NCI-H1694 (cell line): ENCODE results near the gene MAK.
"Not testable (repeated sequence)": the region's sequence is repeated elsewhere in the genome, so short reads cannot be mapped to it uniquely, and the experiment has no call there.

Experiments
- DNase-seq: peaks from one replicate; lab custom pipeline; 2025; lab: John Stamatoyannopoulos, UW

MAK gene

DNA sequence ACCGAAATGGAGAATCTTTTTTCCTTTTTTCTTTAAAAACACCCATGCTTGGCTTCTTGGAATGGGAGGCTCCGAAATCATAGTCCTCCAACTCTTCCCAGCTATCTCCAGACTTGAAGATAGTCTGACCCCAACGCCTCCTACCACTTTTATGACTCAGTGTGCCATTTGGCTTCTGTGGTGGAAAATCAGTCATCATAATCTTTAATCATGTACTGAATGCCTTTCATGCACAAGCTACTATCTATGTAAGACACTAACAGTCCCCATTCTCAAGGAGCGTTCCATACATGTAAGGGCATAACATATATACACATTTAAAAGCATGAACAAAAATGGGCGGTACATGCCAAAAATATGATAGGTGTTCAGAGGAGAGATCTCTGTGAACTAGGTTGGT lies 46.7 kb downstream of the MAK start:
- no peak for DNase-seq

DNA sequence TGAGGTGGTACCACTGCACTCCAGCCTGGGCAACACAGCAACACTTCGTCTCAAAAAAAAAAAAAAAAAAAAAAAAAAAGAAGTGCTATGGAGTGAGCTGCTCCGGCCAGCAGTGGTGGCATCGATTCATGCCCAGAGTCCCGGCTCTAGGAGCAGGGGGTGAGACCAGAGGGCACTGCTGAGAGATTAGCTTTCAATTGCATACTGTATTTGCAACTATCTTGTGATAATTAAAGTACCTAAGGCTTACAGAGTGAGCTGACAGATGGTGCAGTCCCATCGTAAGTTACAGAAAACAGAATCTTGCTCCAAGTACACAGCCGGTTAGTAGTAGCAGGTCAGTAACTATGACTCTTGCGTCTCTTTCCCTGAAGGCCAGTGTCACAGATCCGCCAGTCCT lies 59.3 kb downstream of the MAK start:
- DNase-seq = no peak

DNA sequence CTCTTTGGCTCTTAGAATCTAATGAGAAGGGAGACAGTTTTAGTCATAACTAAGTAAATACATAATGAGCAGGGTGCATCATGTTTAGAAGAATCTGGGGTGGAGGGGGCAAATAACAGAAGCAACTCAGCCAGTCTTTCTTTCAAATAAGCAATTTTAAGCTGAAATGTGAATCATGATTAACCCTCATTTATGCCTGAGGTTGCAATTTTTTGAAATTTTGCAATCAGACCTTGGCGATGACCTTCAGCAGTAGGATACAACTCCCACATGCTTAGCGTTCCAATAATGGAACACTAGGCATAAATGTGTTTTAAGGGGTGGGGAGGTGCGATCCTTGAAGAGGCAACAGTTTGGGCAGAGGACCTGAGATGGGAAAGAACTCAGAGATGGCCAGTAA lies 60.1 kb downstream of the MAK start:
- DNase-seq = no peak

DNA sequence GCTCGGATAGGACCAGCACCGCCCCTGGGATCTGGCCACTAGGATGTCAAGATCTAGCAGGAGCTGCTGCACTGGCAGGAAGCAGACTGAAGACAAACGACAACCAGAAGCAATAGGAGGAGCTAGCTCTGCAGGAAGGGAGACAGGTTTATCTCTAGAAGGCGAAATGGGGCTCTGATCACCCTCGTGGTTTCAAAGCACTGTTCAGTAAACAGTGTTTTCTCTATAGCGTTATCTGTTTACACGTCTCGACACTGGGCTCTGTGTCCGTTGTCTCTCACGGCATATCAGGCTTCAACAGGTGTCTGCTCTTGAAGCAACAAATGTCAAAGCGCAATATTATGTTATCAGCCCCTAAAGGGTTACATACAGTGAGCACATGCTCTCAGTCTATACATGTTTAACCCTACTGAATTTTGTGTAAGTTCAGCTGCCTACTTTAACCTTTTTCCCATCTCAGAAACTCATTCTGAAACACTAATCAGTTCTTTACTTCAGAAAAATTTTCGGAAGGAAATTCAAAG lies 66.9 kb downstream of the MAK start:
- DNase-seq = no peak

DNA sequence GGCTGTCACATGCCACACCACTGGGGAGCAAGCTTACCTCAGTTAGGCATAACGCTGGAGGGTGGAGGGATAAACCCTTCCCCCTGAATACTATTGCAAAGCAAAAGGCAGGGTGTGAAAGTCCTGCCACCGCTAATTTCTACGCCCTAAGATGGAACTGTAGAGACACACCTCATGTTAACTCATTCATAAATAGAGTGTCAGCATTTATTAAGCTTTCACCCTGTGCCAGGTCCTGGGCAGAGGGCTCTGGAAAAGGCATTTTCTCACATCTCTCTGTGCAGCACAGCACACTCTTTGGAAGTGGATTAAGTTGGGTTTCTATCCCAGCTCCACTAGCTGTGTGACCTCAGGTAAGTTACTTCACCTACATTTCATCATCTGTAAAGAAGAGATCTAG lies 68.9 kb downstream of the MAK start:
- DNase-seq = no peak

DNA sequence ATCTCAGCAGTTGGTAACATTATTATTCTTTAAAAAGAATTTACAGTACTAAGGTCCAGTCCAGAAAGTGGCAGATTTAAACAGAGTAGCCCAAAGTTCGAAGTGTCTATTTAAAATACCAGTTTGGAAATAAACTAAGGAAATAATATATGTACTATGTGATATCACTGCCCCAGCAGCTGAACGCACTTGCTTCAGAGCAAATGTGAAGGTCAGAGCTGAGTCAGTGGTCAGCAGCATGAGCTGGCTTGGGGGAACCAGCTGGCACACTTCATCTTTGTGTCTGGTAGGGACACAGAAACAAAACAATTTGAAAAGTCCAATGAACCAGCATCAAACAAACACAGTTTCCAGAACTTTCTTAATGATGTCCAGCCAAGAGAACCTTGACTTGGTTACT lies 75.3 kb downstream of the MAK start:
- no peak for DNase-seq

DNA sequence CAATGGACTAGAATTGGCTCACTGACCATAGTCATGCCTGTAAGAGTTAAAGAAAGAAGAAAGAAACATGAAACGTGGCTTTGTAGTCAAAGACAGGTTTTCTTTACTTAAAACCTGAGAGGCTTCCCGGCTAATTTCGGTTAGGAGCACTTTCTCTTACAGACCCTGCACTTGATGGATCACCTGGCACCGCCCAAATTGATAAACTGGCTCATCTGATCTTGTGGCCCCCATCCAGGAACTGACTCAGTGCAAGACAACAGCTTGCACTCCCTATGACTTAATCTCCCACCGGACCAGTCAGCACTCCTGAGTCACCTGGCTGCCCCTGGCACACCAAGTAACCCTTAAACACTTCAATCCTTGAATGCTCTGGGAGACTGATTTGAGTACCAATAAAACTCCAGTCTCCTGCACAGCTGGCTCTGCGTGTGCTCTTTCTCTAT lies 78.4 kb downstream of the MAK start:
- no peak for DNase-seq

DNA sequence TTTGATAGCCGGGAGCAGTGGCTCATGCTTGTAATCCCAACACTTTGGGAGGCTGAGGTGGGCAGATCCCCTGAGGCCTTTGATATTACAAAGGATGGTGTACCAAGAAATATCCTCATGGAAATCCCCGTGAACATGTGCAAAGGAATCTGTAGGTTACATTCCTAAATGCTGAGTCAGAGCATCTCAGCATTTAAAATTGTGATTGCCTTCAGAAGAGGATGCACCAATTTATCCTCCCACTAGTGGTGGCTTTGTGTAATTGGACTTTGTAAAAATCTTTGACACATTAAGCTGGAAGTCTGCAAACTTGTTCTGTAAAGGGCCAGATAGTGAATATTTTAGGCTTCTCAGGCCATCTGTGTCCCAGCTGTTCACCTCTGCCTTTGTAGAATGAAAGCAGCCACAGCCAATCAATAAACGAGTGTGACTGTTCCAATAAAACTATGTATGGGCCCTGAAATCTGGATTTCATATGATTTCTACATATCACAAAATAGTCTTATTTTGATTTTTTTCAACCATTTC lies 79.0 kb downstream of the MAK start:
- peak; percentile 35 for DNase-seq

DNA sequence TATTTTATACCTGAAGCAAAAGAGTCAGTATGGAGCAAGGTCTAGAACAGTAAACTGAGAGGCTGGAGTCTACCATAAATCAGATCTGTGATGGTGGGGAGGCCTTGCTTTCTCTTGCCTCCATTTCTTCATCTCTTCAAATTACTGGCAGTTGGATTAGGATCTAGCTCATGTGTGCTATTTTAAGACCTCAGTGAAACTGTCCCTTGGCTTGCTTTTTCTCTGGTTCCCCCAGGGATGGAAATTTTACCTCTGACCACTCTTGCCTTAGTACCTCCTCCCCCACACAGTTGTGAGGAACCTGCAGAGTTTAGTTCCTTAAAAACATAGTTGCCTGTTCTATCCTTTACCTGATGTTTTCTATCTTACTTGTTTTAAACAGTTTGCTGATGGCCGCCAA lies 82.3 kb downstream of the MAK start:
- no peak for DNase-seq

DNA sequence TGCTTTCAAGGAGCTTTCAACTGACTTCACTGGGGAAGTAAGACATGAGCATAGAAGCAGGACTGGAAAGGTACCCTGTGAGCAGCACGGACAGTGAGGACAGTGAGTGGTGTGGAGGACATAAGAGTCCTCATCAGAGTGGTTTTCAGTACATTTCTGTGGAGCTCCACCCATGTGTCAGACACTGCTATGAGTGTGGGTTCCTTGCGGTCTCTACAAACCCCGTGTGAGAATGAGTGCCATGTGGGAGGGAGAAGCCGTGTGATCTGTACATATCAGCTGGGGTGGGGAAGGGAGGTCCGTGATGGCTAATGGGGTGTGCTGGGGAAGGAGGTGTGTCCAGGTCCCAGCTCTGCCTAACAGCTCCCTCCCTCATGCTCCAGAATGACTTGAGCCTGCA lies 86.6 kb downstream of the MAK start:
- not testable (repeated sequence) for DNase-seq

DNA sequence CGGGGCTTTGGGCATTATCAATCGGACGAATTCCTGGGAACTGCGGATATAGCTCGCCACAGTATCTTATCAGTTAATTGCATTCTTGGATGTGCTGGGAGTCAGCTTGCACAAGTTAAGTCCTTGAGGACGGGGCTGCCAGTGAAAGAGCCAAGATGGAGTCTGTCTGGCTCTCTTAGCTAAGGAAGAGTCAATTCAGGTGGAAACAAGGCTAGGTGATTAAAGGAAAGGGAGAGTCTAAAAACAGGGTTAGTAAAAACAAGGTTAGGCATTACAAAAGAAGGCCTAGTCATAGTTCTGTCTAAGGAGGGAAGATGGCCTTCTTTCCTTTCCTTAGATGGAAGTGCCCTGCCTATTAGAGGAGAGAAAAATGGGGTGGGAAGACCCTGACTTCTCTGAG lies 87.8 kb downstream of the MAK start:
- not testable (repeated sequence) for DNase-seq

DNA sequence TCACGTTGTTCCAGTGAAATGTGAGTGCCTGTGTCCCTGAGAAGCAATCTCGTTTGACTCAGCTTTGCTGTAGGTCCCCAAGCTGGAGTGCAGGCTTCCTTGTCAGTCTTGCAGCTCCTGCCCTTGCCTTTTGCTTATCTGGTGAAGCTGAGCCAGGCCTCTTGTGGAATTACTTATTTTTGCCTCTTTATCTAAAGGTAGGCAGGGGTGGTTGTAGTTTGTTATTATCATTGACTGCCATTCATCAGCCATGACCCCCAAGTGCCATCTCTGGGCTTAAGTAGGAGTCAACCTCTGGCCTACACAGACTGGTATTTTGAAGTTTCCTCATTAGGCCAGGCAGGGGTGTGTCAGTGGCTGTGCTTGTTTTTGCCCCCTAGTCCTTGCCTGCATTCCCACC lies 88.6 kb downstream of the MAK start:
- DNase-seq = no peak

DNA sequence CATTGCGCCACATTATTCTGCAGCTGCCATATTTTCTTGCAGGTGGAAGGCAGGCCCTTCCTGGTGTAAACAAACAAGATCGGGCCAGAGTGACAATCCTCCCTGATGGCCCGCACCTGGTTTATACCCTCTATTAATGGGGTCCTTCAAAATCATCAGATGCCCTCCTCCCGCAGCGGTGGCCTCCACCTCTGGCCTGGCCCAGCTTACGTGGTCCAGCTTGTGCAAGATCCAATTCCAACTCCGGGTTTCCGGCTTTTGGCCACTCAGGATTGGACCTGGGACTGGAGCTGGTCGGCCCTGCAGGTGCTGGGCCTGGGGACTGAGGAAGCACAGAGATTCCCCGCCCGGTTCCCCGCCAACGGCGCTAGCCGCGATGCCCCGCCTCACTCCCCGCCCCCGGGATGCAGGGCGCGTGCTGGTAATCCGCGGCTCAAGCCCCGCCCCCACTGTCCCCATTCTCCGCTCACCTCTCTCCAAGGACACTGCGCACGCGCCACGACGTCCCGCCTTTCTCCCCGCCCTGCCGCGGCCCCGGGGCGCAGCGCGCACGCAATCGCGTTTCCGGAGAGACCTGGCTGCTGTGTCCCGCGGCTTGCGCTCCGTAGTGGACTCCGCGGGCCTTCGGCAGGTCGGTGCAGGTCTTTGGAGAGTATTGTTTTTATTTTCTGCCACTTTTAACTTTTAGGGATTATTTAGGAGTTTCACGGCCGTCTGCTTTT lies 90.9 kb downstream of the MAK start, which contains the start of gene TMEM14B:
TSS of gene TMEM14B (plus strand) at position 555 of the 722 bp plus-strand sequence. CDS start 1,441 bp downstream, outside the sequence.
- DNase-seq = peak; percentile 98

DNA sequence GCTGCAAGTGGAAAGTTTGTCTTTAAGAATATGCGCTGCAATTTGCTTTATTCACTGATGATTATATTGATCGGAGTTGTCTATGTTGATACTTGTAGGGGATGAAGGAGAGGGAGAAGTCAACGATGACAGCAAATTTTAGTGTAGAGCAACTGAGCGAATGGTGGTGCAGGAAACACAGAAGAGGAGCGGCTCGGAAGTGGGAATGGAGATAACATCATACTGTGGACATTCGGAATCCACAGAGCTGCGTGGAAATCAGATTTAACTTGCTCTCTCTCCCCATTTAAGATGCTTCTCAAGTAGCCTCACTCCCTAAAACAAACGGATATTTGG lies 91.5 kb downstream of the MAK start:
- no peak for DNase-seq

DNA sequence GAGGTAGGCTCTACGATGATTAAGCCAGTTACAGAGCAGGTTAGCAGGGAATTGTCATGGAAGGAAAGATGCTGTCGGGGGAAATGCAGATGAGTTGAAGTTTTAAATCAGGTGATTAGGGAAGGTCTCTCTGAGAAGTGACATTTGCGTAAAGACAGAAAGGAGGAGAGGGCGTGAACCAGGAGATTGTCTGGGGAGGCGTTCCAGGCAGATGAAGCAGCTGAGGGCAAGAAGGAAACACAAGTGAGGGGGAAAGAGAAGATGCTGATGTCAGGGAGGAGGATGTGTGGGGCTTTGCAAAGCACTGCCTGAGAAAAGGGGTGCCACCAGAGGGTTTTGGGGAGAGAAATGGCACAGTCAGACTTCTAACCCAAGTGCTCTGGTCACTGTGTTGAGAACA lies 93.2 kb downstream of the MAK start:
- DNase-seq = no peak

DNA sequence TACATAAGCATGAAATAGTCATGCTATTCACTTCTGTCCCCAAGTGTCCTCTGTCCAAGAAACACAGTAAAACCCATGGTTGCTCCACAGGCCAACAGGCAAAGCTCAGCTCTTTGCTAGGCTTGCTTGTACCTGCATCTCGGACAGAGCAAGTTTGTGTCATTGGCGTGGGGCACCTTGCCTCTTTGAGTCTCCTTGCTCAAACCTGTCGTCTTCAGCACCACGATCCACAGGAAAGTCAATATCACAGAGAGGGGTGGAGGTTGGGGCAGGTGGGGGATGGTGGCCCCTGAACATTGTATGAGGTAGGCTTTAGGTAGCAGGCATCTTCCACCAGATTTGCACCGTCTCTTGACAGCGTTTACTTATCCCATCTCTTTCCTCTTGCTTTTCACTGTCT lies 94.8 kb downstream of the MAK start:
- no peak for DNase-seq

DNA sequence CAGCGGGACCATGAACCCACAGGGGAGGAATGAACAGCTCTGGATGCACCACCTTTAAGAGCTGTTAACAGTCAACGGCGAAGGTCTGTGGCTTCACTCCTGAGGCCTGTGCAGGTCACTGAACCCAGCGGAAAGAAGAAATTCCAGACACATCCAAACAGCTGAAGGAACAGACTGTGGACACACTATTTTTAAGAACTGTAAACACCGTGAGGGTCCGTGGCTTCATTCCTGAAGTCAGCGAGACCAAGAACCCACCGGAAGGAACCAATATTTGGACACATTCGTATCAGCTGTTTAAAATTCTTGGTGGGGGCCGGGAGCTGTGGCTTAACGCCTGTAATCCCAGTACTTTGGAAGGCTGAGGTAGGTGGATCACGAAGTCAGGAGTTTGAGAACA lies 96.1 kb downstream of the MAK start:
- DNase-seq = no peak

DNA sequence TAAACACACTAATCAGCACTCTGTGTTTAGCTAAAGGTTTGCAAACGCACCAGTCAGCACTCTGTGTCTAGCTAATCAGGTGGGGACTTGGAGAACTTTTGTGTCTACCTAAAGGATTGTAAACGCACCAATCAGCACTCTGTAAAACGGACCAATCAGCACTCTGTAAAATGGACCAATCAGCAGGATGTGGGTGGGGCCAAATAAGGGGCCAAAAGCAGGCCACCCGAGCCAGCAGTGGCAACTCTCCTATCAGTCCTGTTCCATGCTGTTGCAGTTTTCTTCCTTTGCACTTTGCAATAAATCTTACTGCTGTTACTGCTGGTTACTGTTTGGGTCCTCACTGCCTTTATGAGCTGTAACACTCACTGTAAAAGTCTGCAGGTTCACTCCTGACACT lies 96.7 kb downstream of the MAK start:
- not testable (repeated sequence) for DNase-seq

DNA sequence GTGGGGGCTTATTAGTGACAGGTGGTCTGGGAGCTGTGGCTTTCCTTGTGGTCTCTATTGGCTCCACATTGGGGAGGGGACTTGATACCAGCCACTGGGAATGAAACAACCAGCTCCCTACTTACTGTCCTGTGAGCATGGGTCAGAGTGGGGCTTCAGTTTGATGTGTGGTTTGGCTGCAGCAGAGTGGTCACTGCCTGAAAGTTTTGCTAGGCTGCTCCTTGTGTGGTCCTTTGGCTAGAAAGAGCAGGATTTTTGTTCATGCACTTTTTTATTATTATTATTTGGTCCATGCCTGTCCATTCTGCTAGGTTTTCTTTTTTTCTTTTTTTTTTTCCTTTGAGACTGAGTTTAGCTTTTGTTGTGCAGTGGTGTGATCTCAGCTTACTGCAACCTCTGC lies 98.3 kb downstream of the MAK start:
- no peak for DNase-seq

DNA sequence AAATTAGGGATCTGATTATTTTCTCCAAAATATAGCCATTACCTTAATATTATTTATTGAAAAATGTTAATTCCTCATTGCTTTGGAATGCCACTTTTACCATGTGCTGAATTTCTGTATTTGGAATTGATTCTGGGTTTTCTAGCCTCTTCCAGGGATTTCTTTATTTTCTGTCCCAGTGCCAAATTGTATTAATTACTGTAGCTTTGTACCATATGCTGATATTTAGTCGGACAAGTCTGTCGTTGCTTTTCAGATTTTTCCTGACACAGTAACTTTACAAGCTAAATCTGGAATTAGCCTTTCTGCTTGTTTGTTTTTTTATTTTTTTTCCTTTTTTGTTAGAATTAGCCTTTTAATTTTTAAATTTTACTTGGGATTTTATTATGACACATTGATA lies 101.6 kb downstream of the MAK start:
- DNase-seq = peak; percentile 14

DNA sequence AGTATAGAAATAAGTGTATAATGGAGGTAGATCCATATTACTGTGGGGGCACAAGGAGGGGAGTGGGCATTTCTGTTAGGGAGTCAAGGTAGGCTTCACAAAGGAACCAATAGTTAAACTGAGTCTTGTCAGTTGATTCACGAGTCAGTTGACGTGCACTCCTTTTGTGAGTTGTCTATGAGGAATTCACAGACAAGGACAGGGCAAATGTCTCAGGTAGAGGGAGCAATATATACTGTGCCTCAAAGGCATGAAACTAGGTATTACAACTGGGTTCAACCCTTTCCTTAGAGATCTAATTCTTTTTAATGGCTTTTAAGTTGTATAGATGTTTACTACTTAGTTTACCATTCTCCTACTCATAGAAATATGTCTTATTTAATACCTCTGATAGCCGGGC lies 104.5 kb downstream of the MAK start:
- DNase-seq = no peak

DNA sequence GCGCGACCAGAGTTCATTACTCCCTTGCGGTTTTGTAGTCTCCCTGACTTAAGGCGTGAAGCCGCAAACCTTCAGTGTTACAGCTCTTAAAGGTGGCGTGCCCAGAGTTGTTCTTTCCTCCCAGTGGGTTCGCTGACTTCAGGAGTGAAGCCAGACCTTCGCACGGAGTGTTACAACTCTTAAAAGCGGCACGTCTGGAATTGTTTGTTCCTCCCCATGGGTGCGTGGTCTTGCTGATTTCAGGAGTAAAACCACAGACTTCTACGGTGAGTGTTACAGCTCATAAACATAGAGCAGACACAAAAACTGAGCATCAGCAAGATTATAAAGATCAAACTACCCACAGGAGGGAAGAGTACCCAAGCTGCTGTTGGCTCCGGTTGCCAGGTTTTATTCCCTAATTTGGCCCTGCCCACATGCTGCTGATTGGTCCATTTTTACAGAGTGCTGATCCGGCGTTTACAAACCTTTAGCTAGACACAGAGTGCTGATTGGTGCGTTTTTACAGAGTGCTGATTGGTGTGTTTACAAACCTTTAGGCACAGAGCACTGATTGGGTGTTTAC lies 105.1 kb downstream of the MAK start:
- DNase-seq = no peak

DNA sequence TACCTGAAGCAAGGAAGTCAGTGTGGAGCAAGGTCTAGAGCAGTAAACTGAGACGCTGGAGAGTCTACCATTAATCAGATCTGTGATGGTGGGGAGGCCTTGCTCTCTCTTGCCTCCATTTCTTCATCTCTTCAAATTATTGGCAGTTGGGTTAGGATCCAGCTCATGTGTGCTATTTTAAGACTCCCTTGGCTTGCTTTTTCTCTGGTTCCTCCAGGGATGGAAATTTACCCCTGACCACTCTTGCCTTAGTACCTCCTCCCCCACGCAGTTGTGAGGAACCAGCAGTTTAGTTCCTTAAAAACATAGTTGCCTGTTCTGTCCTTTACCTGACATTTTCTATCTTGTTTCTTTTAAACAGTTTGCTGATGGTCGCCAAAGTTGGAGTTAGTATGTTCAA lies 108.1 kb downstream of the MAK start:
- DNase-seq = no peak

DNA sequence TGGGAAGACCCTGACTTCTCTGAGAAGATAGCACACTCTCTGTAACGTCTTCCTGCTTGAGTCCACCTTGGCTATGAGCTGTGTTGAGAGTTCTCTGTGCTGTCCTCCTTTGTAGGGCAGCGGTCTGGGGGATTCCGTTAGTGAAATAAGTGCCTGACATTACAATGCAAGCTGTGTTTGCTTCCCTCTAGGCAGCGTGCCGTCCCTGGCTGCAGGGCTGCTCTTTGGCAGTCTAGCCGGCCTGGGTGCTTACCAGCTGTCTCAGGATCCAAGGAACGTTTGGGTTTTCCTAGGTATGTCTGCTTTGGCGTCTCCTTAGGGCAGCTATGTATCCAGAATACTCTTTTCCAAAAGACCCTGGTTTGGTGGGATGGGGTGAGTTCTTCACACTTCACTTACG lies 112.6 kb downstream of the MAK start:
- no peak for DNase-seq
